Epidermal melanocyte (primary cell): ENCODE measurements around the gene SRD5A1.

Experiments used
- DNase-seq: peaks from one replicate; pipeline ENCODE4 v3.0.0; 2011; ENCODE audit warnings: low spot score; ENCODE audit not compliant: insufficient read length

Gene SRD5A1

GRCh38 chr5:6632888-6633468 lies at the start of gene SRD5A1, which contains the start of gene NSUN2:
Gene SRD5A1 (plus strand): TSS chr5:6633440. CDS start chr5:6633577, 137 bp downstream.
Gene NSUN2 (minus strand): TSS chr5:6633044. CDS start chr5:6632979, 65 bp downstream.
- DNase-seq = peak; percentile 90

GRCh38 chr5:6584101-6584645 lies 49.1 kb upstream of the SRD5A1 start:
- DNase-seq = no peak

- DNase-seq = no peak
Measured at GRCh38 chr5:6584727-6585126, 48.5 kb upstream of the SRD5A1 start.

- no peak for DNase-seq
Measured at GRCh38 chr5:6585168-6585567, 48.1 kb upstream of the SRD5A1 start.

GRCh38 chr5:6585939-6586646 lies 47.1 kb upstream of the SRD5A1 start:
- DNase-seq = no peak

GRCh38 chr5:6586647-6587042 lies 46.6 kb upstream of the SRD5A1 start:
- DNase-seq = no peak

GRCh38 chr5:6587171-6587570 lies 46.1 kb upstream of the SRD5A1 start:
- DNase-seq = no peak

GRCh38 chr5:6590581-6590980 lies 42.7 kb upstream of the SRD5A1 start:
- no peak for DNase-seq

GRCh38 chr5:6591671-6592288 lies 41.5 kb upstream of the SRD5A1 start:
- no peak for DNase-seq

- no peak for DNase-seq
Measured at GRCh38 chr5:6592601-6593000, 40.6 kb upstream of the SRD5A1 start.

- DNase-seq = no peak
Measured at GRCh38 chr5:6593148-6594016, 39.9 kb upstream of the SRD5A1 start.

- no peak for DNase-seq
Measured at GRCh38 chr5:6594066-6594465, 39.2 kb upstream of the SRD5A1 start.

GRCh38 chr5:6595405-6595804 lies 37.8 kb upstream of the SRD5A1 start:
- no peak for DNase-seq

- no peak for DNase-seq
Measured at GRCh38 chr5:6596388-6596787, 36.9 kb upstream of the SRD5A1 start.

GRCh38 chr5:6597557-6597956 lies 35.7 kb upstream of the SRD5A1 start:
- no peak for DNase-seq

- DNase-seq = no peak
Measured at GRCh38 chr5:6598351-6598900, 34.8 kb upstream of the SRD5A1 start.

GRCh38 chr5:6599739-6600138 lies 33.5 kb upstream of the SRD5A1 start:
- no peak for DNase-seq

- DNase-seq = no peak
Measured at GRCh38 chr5:6601271-6601670, 32.0 kb upstream of the SRD5A1 start.

GRCh38 chr5:6601816-6602215 lies 31.4 kb upstream of the SRD5A1 start:
- DNase-seq = no peak

GRCh38 chr5:6602441-6602840 lies 30.8 kb upstream of the SRD5A1 start:
- DNase-seq = no peak

- DNase-seq = no peak
Measured at GRCh38 chr5:6603643-6604042, 29.6 kb upstream of the SRD5A1 start.
